GM19099 (cell line): ENCODE measurements around the gene ADPRHL1.

Source experiments
- POLR2A ChIP-seq: IDR thresholded peaks from 3 replicates; pipeline ENCODE4 v1.6.1; 2011; ENCODE audit warnings: low read depth; ENCODE audit not compliant: insufficient read length; ENCODE audit errors: extremely low read depth

Gene ADPRHL1

DNA sequence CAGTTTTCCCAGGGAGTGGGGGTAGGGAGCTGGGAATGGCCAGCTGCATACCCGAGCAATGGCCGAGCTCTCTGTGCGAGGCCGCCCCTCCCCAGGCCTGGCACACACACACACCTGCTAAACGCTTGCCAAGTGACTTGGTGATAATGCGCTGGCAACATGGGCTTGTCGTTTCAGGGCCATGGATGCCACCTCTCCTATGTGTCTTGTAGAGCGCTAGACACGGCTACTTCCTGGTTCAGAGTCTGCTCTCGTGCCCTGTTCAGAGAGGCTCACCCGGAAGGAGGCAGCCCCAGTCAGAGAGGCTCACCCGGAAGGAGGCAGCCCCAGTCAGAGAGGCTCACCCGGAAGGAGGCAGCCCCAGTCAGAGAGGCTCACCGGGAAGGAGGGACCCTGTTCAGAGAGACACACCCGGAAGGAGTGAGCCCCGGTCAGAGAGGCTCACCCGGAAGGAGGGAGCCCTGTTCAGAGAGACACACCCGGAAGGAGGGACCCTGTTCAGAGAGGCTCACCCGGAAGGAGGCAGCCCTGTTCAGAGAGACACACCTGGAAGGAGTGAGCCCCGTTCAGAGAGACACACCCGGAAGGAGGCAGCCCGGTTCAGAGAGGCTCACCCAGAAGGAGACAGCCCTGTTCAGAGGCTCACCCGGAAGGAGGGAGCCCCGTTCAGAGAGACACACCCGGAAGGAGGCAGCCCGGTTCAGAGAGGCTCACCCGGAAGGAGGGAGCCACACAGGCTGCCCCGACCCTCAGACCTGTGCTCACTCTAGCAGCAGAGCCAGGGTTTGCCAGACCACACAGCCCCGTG, 4.2 kb downstream of the ADPRHL1 start:
- TF ChIP-seq POLR2A: no peak

DNA sequence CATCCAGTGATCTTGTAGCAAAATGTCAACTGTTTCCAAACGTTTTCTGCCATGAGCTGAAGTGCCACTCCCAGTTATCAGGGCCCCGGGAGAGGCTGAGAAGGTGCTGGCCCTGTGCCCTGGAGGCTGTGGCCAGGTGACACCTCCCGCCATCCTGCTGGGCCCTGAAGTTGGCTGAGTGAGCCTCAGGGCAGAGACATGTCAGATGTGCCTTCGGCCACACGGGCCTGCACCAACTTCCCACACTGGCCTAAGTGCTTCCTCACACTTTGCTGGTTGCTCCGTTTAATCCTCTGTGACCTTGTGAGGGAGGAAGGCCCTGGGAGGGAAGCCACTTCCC, 4.8 kb downstream of the ADPRHL1 start:
- no peak for TF ChIP-seq POLR2A

DNA sequence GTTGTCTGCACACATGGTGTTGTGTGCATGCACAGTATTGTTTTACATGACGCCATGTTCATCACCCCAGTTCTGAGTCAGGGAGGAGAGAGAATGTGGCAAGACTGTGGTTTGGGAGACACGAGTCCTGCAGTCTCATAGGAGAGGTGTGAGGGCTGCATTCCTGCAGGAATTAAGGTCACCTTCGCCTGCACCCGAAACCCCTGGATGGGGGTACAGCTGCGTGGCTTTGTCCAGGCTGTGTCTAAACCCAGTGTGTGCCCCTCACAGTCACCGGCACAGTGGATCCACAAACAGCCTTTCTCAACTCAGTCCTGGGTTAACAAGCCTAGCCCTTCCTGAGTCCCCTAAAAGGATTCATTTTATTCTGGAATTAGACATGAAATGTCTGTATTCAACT, 5.7 kb downstream of the ADPRHL1 start:
- no peak for TF ChIP-seq POLR2A

DNA sequence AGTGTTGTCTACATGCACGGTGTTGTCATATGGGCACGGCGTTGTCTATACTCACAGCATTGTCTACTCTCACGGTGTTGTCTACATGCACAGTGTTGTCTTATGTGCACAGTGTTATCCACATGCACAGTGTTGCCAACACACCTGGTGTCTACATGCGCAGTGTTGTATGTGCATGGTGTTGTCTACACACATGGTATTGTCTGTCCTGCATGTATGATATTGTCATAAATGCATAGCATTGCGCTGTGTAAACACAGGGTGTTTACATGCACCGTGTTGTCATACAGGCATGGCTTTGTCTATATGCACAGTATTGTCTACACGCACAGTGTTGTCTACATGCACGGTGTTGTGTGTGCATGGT, 6.8 kb downstream of the ADPRHL1 start:
- no peak for TF ChIP-seq POLR2A

DNA sequence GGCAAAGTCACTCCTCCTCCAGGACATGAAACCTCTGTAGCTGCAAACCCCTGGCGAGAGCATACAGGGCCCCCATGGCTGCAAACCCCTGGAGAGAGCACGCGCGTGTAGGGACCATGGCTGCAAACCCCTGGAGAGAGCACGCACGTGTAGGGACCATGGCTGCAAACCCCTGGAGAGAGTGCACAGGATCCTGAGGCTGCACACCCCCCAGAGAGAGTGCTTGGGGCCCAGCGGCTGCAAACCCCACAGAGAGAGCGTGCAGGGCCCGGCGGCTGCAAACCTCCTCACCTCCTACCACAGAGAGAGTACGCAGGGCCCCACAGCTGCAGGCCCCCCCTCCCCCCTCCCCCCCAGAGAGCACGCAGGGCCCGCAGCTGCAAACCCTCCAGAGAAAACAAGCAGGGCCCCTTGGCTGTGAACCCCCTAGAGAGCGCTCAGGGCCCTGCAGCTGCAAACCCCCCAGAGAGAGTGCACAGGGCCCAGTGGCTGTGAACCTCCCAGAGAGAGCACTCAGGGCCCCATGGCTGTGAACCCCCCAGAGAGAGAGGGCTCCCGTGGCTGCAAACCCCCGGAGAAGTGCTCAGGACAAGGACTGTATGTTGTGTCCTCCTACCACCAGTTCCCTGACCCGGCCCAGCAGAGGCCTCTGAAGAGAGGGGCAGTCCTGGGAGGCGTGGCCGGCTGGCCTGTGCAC, 7.3 kb downstream of the ADPRHL1 start:
- TF ChIP-seq POLR2A: no peak

DNA sequence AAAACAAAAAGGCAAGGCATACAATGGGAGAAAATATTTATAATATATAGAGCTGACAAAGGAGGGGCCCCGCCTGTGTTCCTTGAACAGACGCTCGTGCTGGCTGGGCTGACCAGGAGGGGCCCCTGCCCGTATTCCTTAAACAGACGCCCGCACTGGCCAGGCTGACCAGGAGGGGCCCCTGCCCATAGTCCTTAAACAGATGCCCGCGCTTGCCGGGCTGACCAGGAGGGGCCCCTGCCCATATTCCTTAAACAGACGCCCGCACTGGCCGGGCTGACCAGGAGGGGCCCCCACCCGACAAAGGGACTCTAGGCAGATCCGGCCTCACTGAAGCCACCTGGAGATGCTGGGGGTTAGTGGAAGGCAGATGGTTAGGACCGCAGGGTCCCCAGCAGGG, 9.3 kb downstream of the ADPRHL1 start:
- TF ChIP-seq POLR2A: no peak

DNA sequence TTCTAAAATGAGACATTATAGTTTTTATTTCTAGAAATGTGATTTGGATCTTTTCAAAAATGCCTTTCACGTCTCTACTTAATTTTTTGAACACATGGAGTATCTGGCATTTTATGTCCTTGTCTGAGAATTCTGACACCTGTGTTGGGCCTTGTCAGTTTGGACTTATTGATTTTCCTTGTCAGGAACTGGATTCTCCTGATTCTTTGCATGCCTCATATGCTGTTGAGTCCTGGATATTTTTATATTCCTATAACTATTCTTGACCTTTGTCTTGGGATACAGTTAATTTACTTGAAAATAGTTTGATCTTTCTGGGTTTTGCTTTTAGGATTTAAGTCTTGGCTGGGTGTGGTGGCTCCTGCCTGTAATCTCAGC, 10.3 kb downstream of the ADPRHL1 start:
- no peak for TF ChIP-seq POLR2A

DNA sequence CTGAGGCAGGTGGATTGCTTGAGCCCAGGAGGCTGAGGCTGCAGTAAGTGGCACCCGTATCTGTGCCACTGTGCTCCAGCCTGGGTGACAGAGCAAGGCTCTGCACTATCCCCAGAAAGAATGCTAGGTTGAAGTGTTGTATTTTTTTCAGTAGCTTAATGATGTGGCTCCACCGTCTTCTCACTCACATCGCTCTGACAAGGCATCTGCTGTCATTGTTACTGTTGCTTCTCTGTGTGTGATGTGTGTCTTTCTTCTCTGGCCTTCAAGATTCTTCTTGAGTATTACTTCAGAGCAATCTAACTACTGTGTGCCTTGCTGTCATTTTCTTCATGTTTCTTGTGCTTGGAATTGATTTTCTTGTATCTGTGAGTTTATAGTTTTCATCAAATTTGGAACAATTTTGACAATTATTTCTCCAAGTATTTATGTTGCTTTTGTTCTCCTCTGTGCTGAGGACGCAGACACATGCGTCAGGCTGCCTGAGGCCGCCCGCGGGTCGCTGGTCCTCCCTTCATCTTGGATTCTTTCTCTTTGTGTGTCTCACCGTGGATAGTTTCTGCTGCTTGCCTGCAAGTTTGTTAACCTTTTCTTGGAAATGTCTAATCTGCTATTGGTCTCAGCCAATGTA, 10.8 kb downstream of the ADPRHL1 start:
- TF ChIP-seq POLR2A: no peak

DNA sequence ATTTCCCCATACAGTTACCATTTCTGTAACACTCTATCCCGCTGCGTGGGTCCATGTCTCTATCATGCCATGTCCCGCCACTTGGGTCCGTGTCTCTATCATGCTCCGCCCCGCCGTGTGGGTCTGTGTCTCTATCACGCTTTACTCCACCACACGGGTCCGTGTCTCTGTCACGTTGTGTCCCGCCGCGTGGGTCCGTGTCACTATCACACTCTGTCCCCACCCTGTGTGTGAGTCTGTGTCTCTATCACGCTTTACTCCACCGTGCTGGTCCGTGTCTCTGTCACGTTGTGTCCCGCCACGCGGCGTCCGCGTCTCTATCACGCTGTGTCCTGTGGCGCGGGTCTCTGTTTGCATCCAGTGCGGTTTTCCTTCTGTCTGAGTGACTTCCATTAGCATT, 11.6 kb downstream of the ADPRHL1 start:
- TF ChIP-seq POLR2A: no peak

DNA sequence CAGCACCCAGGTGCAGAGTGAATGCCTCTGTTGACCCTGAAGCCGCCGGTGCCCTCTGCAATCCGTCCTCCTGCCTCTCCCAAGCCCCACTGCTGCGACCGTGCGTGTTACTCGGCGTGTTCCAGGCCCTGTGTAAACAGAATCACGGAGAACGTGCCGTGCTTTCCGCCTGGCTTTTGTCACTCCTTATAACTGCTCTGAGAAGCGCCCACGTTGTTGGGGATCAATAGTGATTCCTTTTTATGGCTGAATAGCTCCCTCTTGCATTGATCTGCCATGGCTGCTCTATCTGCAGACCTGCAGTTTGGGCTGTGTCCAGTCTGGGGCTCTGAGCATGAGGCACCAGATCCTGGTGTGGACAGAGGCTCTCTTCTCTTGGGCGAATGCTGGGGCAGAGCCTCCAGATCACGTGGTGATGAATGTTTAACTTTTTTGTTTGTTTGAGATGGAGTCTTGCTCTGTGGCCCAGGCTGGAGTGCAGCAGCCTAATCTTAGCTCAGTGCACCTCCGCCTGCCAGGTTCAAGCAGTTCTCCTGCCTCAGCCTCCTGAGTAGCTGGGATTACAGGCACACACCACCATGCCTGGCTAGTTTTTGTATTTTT, 15.8 kb downstream of the ADPRHL1 start:
- no peak for TF ChIP-seq POLR2A

DNA sequence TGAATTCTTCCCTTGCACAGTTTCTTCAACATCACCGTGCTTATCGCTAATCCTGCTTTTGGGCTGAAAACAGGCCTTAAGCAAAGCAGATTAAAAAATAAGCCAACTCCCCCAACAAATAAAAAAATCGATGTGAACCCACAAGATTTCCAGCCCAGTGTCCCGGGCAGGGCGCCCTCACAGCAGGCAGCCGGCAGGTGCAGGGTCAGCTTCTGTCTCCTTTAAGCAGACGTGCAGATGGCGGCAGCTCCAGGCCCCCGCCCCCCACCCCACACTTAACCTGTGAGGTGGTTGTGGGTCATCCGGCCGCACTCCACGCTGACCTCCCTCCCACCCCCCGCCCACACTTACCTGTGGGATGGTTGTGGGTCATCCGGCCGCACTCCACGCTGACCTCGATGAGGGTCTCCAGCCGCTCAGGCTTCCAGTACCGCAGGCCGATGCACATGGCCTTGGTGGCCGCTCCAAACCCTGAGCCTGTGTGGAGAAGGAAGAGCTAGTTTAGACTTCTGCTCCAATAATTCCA, 19.8 kb downstream of the ADPRHL1 start:
- no peak for TF ChIP-seq POLR2A

DNA sequence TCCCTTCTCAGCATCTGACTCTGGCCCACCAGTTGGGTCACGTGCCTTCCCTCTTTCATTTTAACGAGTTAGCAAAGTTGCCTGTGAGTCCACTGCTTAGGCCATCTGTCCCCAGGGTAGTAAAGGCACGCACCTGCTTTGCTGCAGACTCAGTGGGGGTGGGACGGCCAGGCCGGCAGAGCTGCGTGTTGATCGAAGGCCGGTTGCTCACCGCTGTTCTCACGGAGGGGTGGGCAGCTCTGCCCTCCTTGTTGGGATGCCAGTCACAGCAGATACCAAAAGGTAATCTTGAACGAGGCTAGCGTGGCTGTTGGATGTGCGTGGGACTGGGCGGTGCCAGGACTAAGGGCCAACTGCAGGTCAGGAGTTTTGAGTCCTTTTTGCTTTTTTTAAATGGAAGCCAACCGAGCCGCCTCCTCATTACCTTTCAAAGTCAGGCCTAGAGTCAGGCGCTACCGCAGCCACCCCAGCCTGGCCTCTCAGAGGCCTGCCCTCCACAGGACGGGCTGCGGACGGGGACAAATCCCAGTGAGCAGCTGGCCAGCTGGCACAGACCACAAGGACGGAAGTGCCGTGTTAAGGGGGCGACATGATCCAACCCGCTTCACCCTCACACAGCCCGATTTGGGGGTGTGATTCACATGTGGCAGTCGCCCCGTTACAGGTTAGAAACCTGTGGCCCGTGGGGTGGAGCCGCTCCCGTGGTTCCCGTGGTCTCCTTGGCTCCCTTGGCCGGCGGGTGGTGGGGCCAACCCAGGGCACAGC, 20.6 kb downstream of the ADPRHL1 start:
- TF ChIP-seq POLR2A: no peak

DNA sequence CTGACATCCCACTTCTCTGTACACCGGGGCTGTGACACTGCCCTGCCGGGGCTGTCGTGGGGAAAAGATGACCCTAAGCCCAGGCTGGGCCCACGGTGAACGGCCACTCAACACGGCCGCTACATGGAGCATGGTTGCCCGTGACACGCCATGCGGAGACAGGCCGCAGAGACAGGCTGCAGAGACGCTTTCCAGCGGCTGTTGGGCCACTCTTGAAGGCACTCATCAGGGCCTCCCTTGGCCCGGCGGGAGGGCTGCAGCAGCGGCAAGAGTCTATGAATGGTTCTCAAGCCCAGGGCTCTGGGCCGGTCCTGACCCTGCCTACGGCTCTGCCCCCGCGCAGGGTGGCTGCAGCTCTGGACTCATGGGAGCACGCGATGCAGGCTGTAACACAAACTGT, 22.1 kb downstream of the ADPRHL1 start:
- no peak for TF ChIP-seq POLR2A

DNA sequence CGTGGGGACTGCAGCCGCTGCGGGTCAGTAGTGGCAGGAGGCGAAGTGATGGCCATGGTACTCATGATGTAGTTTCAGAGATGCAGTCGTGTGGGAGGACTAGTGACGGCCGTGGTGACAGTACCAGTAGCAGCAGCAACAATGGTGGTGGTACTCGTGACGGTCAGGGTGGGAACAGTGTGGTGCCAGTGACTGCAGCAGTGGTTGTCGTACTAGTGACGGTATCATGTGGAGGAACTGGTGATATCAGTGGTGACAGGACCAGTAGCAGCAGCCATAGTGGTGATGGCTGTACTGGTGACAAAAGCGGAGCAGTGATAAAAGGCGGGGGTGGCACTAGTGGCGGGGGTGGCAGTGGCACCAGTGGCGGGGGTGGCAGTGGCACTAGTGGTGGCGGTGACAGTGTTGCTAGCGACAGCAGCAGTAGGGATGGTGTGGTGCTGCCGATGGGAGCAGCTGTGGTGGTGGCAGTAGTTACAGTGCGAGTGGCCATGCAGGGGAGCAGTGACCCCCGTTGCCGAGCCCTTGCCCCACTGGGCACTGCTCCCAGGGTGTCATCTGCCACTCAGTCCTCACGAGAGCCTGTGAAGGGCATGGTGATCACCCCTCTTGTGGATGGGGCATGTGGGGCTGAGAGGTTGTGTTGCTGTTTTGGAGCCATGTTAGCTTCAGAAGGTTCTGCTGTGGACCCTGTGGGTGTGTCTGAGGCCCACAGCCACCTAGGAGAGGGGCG, 22.7 kb downstream of the ADPRHL1 start:
- TF ChIP-seq POLR2A: no peak
